T47D (cell line): ENCODE data around the gene KIAA0513.

Experiments used
- DNase-seq, 2 experiments: peaks; one replicate each; pipeline versions ENCODE4 v3.0.0 to v3.0.0-alpha.2; 2011 to 2012; ENCODE audit warnings: low read depth in 1 of 2, low spot score in 1 of 2
- JUND ChIP-seq: IDR thresholded peaks from 2 replicates; pipeline ENCODE4 v1.6.1; 2012; ENCODE audit warnings: low read depth
- in situ Hi-C: cut with HindIII; loops from 2 replicates; pipeline ENCODE4 v1.10.0; 2016; ENCODE audit warnings: low sequenced_read_pairs, low pct_unique_long_range_greater_than_20kb

Gene KIAA0513

GRCh38 chr16:85141491-85142128 is 114.0 kb downstream of the KIAA0513 start:
- TF ChIP-seq JUND: no peak
- no peak for DNase-seq
- in situ Hi-C loops: no loop called here

GRCh38 chr16:85142129-85142513 is 114.5 kb downstream of the KIAA0513 start:
- in situ Hi-C loops: no loop called here

GRCh38 chr16:85142771-85143211 is 115.2 kb downstream of the KIAA0513 start:
- in situ Hi-C loops: no loop called here
- TF ChIP-seq JUND: no peak

More at GRCh38 chr16:85142129-85142513, 114.5 kb downstream of the KIAA0513 start:
- no peak for DNase-seq
- no peak for TF ChIP-seq JUND

More at GRCh38 chr16:85142771-85143211, 115.2 kb downstream of the KIAA0513 start:
- DNase-seq: no peak
